GM10847 (cell line): Measurements from ENCODE around the gene COX15.

Experiments
- POLR2A ChIP-seq: IDR thresholded peaks from 2 replicates; pipeline ENCODE4 v1.6.1; 2011; ENCODE audit not compliant: insufficient read length; ENCODE audit errors: extremely low read depth

The COX15 gene

DNA sequence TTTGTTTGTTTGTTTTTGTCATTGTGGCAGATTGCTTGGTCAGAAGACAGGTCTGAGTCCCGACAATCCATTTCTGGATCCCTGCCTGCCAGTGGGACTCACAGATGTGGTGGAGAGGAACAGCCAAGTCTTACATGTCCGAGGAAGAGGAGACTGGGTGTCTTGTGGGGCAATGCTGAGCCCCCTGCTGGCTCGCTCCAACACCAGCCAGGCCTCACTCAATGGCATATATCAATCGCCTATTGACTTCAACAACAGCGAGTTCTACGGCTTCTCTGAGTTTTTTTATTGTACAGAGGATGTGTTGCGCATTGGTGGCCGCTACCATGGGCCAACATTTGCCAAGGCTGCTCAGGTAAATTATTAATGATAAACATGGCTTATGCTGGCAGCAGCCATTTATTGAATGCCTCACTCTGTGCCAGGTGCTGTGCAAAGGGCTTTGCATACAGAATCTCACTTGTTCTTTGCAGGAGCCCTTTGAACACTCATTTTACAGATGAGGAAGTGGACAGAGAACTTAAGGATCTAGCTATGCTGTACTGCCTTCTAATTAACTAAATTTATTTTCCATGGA, 33.3 kb downstream of the COX15 start:
- no peak for TF ChIP-seq POLR2A

DNA sequence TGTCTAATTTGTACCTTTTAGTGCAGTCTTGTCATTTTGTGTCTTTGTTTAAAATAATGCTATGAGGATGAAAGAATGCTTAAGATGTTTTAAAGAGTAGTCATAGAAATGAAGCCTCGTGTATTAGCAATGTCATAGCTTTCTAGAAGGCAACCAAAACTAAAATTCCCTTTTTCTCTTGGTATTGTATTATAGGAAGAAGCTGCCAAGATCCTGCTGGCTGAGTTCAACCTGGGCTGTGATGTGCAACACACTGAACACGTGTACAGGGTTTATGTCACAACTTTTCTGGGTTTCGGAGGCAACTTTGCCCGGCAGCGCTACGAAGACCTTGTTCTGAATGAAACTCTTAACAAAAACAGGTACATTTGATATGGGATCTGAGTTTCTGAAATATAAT, 36.2 kb downstream of the COX15 start:
- TF ChIP-seq POLR2A, result no peak

DNA sequence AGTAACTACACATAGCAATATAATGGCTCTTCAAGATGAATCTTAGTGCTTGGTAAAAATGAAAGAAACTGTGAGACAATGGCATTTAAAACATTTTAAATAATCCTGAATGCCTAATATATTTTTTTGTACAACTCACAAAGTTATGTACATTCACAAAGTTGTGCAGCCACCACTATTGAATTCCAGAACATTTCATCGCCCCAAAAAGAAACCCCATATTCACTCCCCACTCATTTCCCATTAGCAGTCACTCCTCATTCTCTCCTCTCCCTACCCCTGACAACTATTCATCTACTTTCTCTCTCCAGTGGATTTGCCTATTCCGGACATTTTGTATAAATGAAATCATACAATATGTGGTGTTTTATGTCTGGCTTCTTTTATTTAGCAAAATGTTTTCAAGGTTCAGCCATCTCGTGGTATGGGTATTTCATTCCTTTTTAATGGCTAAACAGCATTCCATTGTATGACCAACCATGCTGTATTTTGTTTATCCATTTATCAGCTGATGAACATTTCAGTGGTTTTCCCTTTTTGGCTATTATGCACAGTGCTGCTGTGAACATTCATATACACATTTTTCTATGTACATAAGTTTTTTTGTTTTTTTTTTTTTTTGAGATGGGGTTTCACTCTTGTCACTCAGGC, 37.9 kb downstream of the COX15 start:
- no peak for TF ChIP-seq POLR2A

DNA sequence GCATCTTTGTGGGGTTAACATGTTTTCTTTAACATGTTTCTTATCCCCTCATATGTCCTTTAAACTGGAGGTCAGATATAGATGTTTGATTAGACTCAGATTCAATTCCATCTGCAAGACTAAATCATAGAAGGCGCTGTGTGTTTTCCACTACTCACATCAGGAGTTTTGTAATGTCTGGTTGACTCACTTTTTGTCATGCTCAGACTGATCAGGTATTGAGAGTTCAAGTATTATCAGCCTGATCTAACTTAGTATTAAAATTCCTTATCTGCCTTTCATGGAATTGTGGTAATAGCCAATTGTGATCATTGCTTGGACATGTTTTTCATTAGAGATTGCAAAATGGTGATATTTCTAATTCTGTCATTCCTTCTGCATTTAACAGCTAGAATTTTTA, 42.5 kb downstream of the COX15 start:
- TF ChIP-seq POLR2A, result no peak

DNA sequence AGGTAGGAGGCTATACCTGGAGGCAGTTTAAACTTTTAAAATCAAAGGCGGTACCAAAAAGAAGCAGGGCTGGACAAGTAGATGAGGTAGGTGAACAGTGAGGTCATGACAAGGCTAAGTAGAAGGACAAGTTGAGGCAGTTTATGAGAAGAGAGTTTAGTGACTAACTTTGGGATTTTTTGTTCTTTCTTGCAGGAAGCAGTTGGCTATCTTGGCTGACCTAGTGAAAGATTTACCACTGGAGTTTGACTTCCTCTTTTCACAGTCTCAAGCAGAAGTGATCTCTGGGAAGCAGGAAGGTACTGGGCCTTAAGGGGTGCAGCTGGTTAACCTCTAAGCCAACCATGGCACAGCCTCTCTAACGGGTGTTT, 46.3 kb downstream of the COX15 start:
- TF ChIP-seq POLR2A, result no peak

DNA sequence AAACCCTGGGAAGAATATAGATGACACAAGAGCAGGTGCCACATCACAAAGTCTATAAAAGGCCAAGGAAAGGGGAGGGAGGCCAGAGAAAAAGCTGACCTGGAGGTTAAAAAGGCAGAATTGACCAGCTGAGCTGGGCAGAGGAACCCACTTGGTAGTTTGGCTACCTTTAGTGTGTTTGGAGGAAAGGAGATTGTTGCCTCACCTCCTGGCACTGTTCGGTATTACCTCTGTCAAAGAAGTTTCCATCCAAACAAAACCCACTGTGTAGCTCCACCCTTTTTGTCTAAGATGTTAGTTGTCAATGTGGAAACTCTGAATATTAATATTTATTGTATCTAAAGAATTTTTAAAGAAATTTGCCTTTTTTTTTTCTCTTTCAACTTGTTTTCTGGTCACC, 49.2 kb downstream of the COX15 start:
- TF ChIP-seq POLR2A, result no peak
